K562 (cell line): ENCODE results near the gene AP1AR. TPM values are rescaled to one million over a fixed set of nuclear protein-coding genes. Genes with fewer than 3 reads are reported as not detected.

Source experiments
- CTBP1 ChIP-seq: fragments of 450-650 bp; IDR thresholded peaks from 2 replicates; pipeline ENCODE4 v1.6.1; 2016; ENCODE audit warnings: borderline replicate concordance
- GABPB1 ChIP-seq: sonication (generic); formaldehyde crosslinking; IDR thresholded peaks from 2 replicates; pipeline ENCODE4 v1.8.0; 2022; ENCODE audit warnings: mild to moderate bottlenecking, missing genetic modification reagents
- GABPB2 ChIP-seq: fragments of 250-450 bp; sonication (Bioruptor Pico); conservative IDR thresholded peaks from 2 replicates; pipeline ENCODE4 v1.5.1; 2021; ENCODE audit warnings: mild to moderate bottlenecking
- HSF4 ChIP-seq: fragments of 250-450 bp; sonication (Bioruptor Pico); IDR thresholded peaks from 2 replicates; pipeline ENCODE4 v2.1.2; 2022; ENCODE audit warnings: mild to moderate bottlenecking, moderate library complexity, borderline replicate concordance
- PHF8 ChIP-seq: fragments of 200-600 bp; sonication (generic); IDR thresholded peaks from 2 replicates; pipeline ENCODE4 v1.6.1; 2012; ENCODE audit warnings: mixed run types, mild to moderate bottlenecking, inconsistent platforms, low read length, moderate library complexity, borderline replicate concordance
- POLR2G ChIP-seq: fragments of 200-400 bp; formaldehyde crosslinking; IDR thresholded peaks from 2 replicates; pipeline ENCODE4 v1.6.1; 2017; ENCODE audit warnings: low read depth, mild to moderate bottlenecking, antibody characterized with exemption, low read length, moderate library complexity
- RFX1 ChIP-seq: fragments of 450-650 bp; IDR thresholded peaks from 2 replicates; pipeline ENCODE4 v1.6.1; 2016; ENCODE audit warnings: mild to moderate bottlenecking, moderate library complexity
- SMARCE1 ChIP-seq: fragments of 450-650 bp; IDR thresholded peaks from 2 replicates; pipeline ENCODE4 v1.7.1; 2016; ENCODE audit warnings: mild to moderate bottlenecking
- TFAM ChIP-seq: fragments of 250-450 bp; sonication (Bioruptor Pico); conservative IDR thresholded peaks from 2 replicates; pipeline ENCODE4 v1.5.0; 2021; ENCODE audit warnings: mild to moderate bottlenecking, moderate library complexity
- TSC22D4 ChIP-seq: fragments of 450-650 bp; IDR thresholded peaks from 2 replicates; pipeline ENCODE4 v1.6.1; 2016; ENCODE audit warnings: missing genetic modification characterization, missing biosample characterization, control low read depth
- ZNF77 ChIP-seq: fragments of 250-450 bp; sonication (Bioruptor Pico); IDR thresholded peaks from 2 replicates; pipeline ENCODE4 v1.5.0; 2020
- ZSCAN32 ChIP-seq: fragments of 450-650 bp; formaldehyde crosslinking; IDR thresholded peaks from 2 replicates; pipeline ENCODE4 v1.4.0; 2020; ENCODE audit warnings: mild to moderate bottlenecking, moderate library complexity
- polyA plus RNA-seq, 8 experiments: library from polyadenylated mRNA; depleted of rRNA in 4 of 8; stranded (reverse) in 5 of 8; unstranded in 3 of 8; fragments of >200 nt; fragmentation: Nextera tagmentation in 2 of 8; fragmentation: Illumina TruSeq in 1 of 8; extraction: Ambion mirVana in 2 of 8; extraction: Trizol in 1 of 8; gene quantifications; 2 replicates each; pipeline versions ENCODE4 v1.2.1 to v1.2.3, GENCODE V29; 2011 to 2014; ENCODE audit warnings: inconsistent platforms in 1 of 8, missing spikeins in 1 of 8
- total RNA-seq, 7 experiments: library from RNA; depleted of rRNA in 6 of 7; stranded (reverse); fragments of >200 nt in 6 of 7; fragmentation: Illumina TruSeq in 2 of 7; extraction: Trizol in 2 of 7; gene quantifications; 2 replicates each; pipeline versions ENCODE4 v1.2.1 to v1.2.3, GENCODE V29; 2011 to 2021; ENCODE audit warnings: low replicate concordance in 1 of 7
- TF ChIP-seq, protein P1 (sequence below), 2 experiments: fragments of 450-650 bp; conservative IDR thresholded peaks; 2 replicates each; pipeline ENCODE4 v1.6.1; 2017; ENCODE audit warnings: mild to moderate bottlenecking in 2 of 2, moderate library complexity in 2 of 2
- TF ChIP-seq, protein P2 (sequence below): fragments of 450-650 bp; IDR thresholded peaks from 2 replicates; pipeline ENCODE4 v1.6.1; 2018; ENCODE audit not compliant: partially characterized antibody
- TF ChIP-seq, protein P3 (sequence below): fragments of 450-650 bp; IDR thresholded peaks from 2 replicates; pipeline ENCODE4 v1.6.1; 2016; ENCODE audit warnings: antibody characterized with exemption
- TF ChIP-seq, protein P4 (sequence below): sonication (generic); formaldehyde crosslinking; IDR thresholded peaks from 2 replicates; pipeline ENCODE4 v1.9.0; 2022; ENCODE audit warnings: mild to moderate bottlenecking, missing genetic modification reagents
- TF ChIP-seq, protein P5 (sequence below): fragments of 200-800 bp; sonication (Bioruptor generic); IDR thresholded peaks from 2 replicates; pipeline ENCODE4 v1.6.1; 2017; ENCODE audit warnings: missing genetic modification characterization, missing compliant biosample characterization

AP1AR gene
- total and polyA plus RNA-seq, 9 of the 15 experiments (the other 6 are each of a cell fraction or from before 2014, with no cell fraction given) = 2.6 to 20.7 (median 12.2) TPM

DNA sequence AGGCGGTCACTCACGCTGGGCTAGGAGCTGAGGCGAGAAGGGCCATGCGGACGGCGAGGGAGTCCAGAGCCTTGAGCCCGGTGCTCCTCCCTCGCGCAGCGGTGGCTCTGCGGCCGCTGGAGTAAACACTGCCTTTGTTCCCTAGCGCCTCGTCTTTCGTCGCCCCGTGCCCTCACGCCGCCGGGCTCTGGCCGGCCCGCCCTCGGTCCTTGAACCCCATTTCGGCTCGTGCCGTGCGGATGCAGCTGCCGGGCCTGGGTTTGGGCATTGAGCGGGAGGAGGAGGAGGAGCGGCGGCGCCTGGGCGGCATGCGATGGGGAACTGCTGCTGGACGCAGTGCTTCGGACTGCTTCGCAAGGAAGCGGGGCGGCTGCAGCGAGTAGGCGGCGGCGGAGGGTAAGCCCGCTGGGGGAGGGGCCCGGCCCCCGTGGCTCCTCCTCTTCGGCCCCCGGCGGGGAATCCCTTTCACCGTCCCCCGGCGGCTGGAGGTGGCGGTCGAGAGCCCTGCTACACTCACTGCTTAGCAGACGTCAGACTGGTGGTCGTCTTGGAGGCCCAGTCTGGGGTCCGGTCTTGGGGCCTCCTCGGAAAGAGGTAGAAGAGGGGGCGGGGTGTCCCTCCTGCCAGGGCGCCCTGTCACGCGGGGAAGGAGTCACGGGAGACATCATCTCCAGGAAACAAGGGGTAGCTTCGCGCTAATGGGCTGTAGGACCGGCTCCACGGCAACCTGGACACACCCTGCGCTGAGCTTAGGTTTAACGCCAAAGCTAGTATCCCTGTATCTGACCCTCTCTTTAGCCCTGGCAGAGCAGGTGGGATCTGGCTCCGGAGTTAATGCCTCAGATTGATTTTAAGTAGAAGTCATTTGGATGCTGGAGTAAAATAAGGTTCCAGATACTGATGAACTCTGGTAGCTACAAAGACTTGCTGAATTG lies at the start of gene AP1AR (continued):
- TF ChIP-seq CTBP1 (peak; percentile 25; the same call in 1 of the 2 replicates), GABPB1 (CRISPR knock-in tag) (peak; percentile 73; the same call in 1 of the 2 replicates), ZNF77 (CRISPR knock-in tag) (no peak), HSF4 (no peak), PHF8 (peak; percentile 96), TFAM (no peak), RFX1 (peak; percentile 59), GABPB2 (CRISPR knock-in tag) (0 out of 2 replicates have a peak, but pooled peaks have one; percentile 54), ZSCAN32 (CRISPR knock-in tag) (no peak), SMARCE1 (peak; percentile 78; the same call in 1 of the 2 replicates), POLR2G (peak; percentile 96), TSC22D4 (tag) (no peak)
- TF ChIP-seq, protein P1, sequence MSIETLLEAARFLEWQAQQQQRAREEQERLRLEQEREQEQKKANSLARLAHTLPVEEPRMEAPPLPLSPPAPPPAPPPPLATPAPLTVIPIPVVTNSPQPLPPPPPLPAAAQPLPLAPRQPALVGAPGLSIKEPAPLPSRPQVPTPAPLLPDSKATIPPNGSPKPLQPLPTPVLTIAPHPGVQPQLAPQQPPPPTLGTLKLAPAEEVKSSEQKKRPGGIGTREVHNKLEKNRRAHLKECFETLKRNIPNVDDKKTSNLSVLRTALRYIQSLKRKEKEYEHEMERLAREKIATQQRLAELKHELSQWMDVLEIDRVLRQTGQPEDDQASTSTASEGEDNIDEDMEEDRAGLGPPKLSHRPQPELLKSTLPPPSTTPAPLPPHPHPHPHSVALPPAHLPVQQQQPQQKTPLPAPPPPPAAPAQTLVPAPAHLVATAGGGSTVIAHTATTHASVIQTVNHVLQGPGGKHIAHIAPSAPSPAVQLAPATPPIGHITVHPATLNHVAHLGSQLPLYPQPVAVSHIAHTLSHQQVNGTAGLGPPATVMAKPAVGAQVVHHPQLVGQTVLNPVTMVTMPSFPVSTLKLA (conservative IDR thresholded peaks at IDR 0.05) = peak; percentile 73 to 89
- TF ChIP-seq, protein P2, sequence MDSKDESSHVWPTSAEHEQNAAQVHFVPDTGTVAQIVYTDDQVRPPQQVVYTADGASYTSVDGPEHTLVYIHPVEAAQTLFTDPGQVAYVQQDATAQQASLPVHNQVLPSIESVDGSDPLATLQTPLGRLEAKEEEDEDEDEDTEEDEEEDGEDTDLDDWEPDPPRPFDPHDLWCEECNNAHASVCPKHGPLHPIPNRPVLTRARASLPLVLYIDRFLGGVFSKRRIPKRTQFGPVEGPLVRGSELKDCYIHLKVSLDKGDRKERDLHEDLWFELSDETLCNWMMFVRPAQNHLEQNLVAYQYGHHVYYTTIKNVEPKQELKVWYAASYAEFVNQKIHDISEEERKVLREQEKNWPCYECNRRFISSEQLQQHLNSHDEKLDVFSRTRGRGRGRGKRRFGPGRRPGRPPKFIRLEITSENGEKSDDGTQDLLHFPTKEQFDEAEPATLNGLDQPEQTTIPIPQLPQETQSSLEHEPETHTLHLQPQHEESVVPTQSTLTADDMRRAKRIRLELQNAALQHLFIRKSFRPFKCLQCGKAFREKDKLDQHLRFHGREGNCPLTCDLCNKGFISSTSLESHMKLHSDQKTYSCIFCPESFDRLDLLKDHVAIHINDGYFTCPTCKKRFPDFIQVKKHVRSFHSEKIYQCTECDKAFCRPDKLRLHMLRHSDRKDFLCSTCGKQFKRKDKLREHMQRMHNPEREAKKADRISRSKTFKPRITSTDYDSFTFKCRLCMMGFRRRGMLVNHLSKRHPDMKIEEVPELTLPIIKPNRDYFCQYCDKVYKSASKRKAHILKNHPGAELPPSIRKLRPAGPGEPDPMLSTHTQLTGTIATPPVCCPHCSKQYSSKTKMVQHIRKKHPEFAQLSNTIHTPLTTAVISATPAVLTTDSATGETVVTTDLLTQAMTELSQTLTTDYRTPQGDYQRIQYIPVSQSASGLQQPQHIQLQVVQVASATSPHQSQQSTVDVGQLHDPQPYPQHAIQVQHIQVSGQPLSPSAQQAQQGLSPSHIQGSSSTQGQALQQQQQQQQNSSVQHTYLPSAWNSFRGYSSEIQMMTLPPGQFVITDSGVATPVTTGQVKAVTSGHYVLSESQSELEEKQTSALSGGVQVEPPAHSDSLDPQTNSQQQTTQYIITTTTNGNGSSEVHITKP = peak; percentile 43
- TF ChIP-seq, protein P3, sequence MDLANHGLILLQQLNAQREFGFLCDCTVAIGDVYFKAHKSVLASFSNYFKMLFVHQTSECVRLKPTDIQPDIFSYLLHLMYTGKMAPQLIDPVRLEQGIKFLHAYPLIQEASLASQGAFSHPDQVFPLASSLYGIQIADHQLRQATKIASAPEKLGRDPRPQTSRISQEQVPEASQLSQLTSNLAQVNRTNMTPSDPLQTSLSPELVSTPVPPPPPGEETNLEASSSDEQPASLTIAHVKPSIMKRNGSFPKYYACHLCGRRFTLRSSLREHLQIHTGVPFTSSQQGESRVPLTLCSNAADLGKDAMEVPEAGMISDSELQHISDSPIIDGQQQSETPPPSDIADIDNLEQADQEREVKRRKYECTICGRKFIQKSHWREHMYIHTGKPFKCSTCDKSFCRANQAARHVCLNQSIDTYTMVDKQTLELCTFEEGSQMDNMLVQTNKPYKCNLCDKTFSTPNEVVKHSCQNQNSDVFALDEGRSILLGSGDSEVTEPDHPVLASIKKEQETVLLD = 0 out of 2 replicates have a peak, but pooled peaks have one; percentile 56
- TF ChIP-seq, protein P4, sequence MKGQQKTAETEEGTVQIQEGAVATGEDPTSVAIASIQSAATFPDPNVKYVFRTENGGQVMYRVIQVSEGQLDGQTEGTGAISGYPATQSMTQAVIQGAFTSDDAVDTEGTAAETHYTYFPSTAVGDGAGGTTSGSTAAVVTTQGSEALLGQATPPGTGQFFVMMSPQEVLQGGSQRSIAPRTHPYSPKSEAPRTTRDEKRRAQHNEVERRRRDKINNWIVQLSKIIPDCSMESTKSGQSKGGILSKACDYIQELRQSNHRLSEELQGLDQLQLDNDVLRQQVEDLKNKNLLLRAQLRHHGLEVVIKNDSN (CRISPR knock-in tag) = peak; percentile 68
- TF ChIP-seq, protein P5, sequence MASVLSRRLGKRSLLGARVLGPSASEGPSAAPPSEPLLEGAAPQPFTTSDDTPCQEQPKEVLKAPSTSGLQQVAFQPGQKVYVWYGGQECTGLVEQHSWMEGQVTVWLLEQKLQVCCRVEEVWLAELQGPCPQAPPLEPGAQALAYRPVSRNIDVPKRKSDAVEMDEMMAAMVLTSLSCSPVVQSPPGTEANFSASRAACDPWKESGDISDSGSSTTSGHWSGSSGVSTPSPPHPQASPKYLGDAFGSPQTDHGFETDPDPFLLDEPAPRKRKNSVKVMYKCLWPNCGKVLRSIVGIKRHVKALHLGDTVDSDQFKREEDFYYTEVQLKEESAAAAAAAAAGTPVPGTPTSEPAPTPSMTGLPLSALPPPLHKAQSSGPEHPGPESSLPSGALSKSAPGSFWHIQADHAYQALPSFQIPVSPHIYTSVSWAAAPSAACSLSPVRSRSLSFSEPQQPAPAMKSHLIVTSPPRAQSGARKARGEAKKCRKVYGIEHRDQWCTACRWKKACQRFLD = peak; percentile 31; the same call in 1 of the 2 replicates
